PC-9 (cell line): ENCODE data around the gene BRS3.

Experiments
- CTCF ChIP-seq: fragments of 200-600 bp; sonication (generic); conservative IDR thresholded peaks from 2 replicates; pipeline ENCODE4 v1.6.1; 2017; ENCODE audit warnings: mixed run types, antibody characterized with exemption, mild to moderate bottlenecking, moderate library complexity
- EZH2 ChIP-seq: fragments of 200-600 bp; sonication (generic); IDR thresholded peaks from 2 replicates; pipeline ENCODE4 v1.8.0; 2017; ENCODE audit warnings: antibody characterized with exemption, low read depth

GRCh38 chrX:136447308-136447707 lies 40.4 kb upstream of the BRS3 start:
- no peak for TF ChIP-seq CTCF
- TF ChIP-seq EZH2 = no peak
